ENCODE results near the gene PSMC3. TPM values are rescaled to one million over a fixed set of nuclear protein-coding genes. Genes with fewer than 3 reads are reported as not detected.
A peak's percentile ranks its signal among the peaks of the same experiment; 100 is the strongest.

PSMC3 gene
- total and polyA plus RNA-seq, 2 of the 13 experiments (the other 11 are each of a cell fraction or from before 2014, with no cell fraction given), result 75.8 to 214 TPM

DNA sequence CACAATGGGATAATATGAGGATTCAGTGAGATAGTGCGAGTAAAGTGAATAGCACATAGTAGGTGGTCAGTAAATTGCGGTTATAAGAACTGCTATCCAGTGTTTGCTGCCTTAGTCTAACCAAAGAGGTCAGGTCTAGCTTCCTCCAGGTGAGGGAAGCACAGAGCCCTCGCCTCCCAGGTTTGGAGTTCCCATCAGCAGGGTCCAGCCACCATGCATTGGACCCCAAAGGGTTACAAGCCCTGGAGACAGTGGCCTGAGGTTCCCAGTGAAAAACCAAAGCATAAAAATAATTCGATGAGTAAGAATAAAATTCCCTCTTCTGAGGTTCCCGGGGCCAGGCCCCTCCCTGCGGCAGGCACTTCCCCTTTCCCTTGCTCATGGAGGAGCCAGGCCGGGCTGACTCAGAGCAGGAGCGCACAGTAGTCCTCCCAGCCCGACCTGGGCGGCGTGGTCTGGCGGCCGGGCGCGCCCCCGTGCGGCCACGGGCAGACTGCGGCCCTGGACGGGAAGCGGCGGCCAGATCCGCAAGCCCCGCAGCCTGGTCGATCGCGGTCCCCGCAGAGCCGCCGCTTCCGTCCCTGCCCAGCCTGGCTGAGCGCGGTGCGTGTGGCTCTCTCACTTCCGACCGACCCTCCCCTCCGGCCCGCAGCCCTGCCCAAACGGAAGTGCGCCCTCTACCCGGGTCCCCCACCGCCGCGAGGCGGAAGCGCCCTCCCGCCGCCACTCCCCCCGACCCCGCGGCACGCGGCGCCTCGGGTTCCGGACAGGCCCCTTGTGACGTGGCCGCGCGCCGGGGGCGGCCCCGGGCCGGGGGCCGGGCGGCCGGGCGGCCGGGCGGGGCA lies 18.3 kb downstream of the PSMC3 start, which contains the start of gene SLC39A13 (continued):
- TF ChIP-seq, protein P1, sequence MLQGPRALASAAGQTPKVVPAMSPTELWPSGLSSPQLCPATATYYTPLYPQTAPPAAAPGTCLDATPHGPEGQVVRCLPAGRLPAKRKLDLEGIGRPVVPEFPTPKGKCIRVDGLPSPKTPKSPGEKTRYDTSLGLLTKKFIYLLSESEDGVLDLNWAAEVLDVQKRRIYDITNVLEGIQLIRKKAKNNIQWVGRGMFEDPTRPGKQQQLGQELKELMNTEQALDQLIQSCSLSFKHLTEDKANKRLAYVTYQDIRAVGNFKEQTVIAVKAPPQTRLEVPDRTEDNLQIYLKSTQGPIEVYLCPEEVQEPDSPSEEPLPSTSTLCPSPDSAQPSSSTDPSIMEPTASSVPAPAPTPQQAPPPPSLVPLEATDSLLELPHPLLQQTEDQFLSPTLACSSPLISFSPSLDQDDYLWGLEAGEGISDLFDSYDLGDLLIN (CRISPR knock-in tag; IDR thresholded peaks at IDR 0.05; ENCODE audit: borderline replicate concordance), result no peak
- TF ChIP-seq ZSCAN31 (CRISPR knock-in tag; IDR thresholded peaks at IDR 0.05; ENCODE audit: low read depth) (peak; percentile 71; the same call in 1 of the 2 replicates), RAD51 (IDR thresholded peaks at IDR 0.05; ENCODE audit: borderline replicate concordance) (no peak), ZNF572 (CRISPR knock-in tag; IDR thresholded peaks at IDR 0.05) (no peak), ZFYVE20 (CRISPR knock-in tag; IDR thresholded peaks at IDR 0.05; ENCODE audit: borderline replicate concordance, low read depth) (no peak), MAFG (CRISPR knock-in tag; IDR thresholded peaks at IDR 0.05) (no peak), EHMT2 (IDR thresholded peaks at IDR 0.05; ENCODE audit: borderline replicate concordance, low read depth, low read length) (no peak), ZNF382 (CRISPR knock-in tag; IDR thresholded peaks at IDR 0.05; ENCODE audit: borderline replicate concordance) (no peak), HOXA9 (CRISPR knock-in tag; IDR thresholded peaks at IDR 0.05; ENCODE audit: borderline replicate concordance) (no peak), CEBPG (CRISPR knock-in tag; IDR thresholded peaks at IDR 0.05) (no peak), ZNF749 (CRISPR knock-in tag; IDR thresholded peaks at IDR 0.05; ENCODE audit: borderline replicate concordance) (peak; percentile 78), ZBTB8A (CRISPR knock-in tag; IDR thresholded peaks at IDR 0.05; ENCODE audit: borderline replicate concordance, low read depth) (peak; percentile 52; the same call in 1 of the 2 replicates), GLI4 (CRISPR knock-in tag; IDR thresholded peaks at IDR 0.05; ENCODE audit: borderline replicate concordance) (peak; percentile 92; the same call in 1 of the 2 replicates), ZNF670 (CRISPR knock-in tag; IDR thresholded peaks at IDR 0.05; ENCODE audit: borderline replicate concordance) (peak; percentile 95), ZNF260 (CRISPR knock-in tag; IDR thresholded peaks at IDR 0.05; ENCODE audit: borderline replicate concordance, low read depth) (no peak), YY1 (IDR thresholded peaks at IDR 0.05; ENCODE audit: insufficient read depth, insufficient replicate concordance, low read depth, low read length) (peak; percentile 86), ZNF333 (CRISPR knock-in tag; IDR thresholded peaks at IDR 0.05; ENCODE audit: borderline replicate concordance) (no peak; the same call in 1 of the 2 replicates)
- TF ChIP-seq, protein P2, sequence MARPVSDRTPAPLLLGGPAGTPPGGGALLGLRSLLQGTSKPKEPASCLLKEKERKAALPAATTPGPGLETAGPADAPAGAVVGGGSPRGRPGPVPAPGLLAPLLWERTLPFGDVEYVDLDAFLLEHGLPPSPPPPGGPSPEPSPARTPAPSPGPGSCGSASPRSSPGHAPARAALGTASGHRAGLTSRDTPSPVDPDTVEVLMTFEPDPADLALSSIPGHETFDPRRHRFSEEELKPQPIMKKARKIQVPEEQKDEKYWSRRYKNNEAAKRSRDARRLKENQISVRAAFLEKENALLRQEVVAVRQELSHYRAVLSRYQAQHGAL (CRISPR knock-in tag; IDR thresholded peaks at IDR 0.05; ENCODE audit: not compliant biosample characterization), result no peak
- TF ChIP-seq, protein P3, sequence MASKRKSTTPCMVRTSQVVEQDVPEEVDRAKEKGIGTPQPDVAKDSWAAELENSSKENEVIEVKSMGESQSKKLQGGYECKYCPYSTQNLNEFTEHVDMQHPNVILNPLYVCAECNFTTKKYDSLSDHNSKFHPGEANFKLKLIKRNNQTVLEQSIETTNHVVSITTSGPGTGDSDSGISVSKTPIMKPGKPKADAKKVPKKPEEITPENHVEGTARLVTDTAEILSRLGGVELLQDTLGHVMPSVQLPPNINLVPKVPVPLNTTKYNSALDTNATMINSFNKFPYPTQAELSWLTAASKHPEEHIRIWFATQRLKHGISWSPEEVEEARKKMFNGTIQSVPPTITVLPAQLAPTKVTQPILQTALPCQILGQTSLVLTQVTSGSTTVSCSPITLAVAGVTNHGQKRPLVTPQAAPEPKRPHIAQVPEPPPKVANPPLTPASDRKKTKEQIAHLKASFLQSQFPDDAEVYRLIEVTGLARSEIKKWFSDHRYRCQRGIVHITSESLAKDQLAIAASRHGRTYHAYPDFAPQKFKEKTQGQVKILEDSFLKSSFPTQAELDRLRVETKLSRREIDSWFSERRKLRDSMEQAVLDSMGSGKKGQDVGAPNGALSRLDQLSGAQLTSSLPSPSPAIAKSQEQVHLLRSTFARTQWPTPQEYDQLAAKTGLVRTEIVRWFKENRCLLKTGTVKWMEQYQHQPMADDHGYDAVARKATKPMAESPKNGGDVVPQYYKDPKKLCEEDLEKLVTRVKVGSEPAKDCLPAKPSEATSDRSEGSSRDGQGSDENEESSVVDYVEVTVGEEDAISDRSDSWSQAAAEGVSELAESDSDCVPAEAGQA (IDR thresholded peaks at IDR 0.05; ENCODE audit: low read depth), result peak; percentile 39; the same call in 1 of the 2 replicates
- TF ChIP-seq, protein P3 (CRISPR knock-in tag; IDR thresholded peaks at IDR 0.05; ENCODE audit: borderline replicate concordance), result no peak
